ENCODE measurements around the gene NPAS2.

NPAS2 gene

DNA sequence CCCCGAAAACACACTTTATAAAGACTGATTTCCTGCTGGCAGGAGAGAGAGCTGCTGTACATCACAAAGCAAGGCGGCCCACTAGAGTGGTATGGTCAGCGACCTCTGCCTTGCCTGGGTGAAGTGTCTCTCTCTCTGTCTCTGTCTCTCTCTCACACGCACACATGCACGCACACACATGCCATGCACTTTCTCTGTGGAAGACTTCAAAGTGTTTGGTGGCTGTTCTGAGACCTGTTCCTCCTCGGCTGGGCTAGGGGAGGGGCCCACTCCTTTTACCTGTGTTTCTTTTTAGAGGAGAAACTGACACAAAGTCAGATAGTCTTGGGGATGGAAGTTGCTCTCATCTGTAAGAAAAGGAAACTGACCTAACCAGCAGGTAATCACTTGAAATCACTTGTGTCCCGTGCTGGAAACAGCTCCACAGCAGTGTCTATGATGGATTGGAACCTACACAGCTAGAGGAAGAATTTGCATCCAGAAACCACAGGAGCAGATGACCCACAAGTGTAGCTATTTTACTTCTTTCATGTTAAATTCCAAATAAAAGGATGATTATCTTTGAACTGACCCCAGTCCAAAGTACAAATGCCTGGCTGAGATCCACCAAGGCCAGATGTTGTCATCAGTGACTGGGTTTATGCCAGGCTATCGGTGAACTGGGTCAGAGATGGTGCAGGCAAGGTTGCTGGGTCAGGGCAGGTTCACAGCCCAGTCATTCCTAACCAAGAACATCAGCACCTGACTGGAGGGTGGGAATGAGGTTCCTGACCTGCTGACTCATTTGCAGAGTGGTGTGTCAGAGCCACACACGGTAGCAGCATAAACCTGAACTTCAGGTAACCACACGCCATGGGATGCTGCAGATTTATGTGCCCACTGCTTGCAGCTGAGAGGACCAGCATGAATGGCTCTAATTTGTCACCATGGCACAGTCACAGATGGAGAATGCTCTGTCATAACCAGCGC is 63.0 kb downstream of the NPAS2 start:
- DNase-seq (ENCODE audit: low read depth) = no peak
- TF ChIP-seq, protein P1, sequence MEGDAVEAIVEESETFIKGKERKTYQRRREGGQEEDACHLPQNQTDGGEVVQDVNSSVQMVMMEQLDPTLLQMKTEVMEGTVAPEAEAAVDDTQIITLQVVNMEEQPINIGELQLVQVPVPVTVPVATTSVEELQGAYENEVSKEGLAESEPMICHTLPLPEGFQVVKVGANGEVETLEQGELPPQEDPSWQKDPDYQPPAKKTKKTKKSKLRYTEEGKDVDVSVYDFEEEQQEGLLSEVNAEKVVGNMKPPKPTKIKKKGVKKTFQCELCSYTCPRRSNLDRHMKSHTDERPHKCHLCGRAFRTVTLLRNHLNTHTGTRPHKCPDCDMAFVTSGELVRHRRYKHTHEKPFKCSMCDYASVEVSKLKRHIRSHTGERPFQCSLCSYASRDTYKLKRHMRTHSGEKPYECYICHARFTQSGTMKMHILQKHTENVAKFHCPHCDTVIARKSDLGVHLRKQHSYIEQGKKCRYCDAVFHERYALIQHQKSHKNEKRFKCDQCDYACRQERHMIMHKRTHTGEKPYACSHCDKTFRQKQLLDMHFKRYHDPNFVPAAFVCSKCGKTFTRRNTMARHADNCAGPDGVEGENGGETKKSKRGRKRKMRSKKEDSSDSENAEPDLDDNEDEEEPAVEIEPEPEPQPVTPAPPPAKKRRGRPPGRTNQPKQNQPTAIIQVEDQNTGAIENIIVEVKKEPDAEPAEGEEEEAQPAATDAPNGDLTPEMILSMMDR (IDR thresholded peaks at IDR 0.05; ENCODE audit: control insufficient read depth, insufficient read depth, low read depth, low read length, missing control alignments) = no peak
- no peak overlapping the region for H3K4me3 ChIP-seq (ENCODE audit: control insufficient read depth, low read depth, low read length)

DNA sequence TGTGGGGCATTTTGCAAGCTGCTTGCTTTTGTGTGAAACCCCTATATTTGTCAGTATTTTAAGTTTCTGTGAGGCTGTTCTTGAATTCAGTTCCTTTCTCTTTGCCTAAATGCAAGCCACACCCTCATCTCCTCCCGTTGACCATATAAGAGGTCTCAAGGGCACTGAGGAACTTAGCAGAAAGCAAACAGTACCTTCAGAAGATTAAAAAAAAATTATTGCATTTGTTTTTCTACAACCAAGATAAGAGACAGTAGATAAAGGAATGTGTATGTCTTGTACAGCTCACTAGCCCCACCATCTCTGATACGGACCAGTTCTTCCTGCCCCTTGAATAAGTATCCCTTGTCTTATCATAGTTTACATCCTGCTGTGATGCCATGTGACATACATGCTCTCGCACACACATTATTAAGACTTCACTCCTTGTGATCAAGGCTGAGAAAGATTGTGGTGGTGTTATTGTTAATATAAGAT is 64.2 kb downstream of the NPAS2 start:
- no peak overlapping the region for H3K4me3 ChIP-seq (ENCODE audit: control insufficient read depth, low read depth, low read length)
- no peak for DNase-seq (ENCODE audit: low read depth)
- TF ChIP-seq, protein P1 (IDR thresholded peaks at IDR 0.05; ENCODE audit: control insufficient read depth, insufficient read depth, low read depth, low read length, missing control alignments) = no peak

DNA sequence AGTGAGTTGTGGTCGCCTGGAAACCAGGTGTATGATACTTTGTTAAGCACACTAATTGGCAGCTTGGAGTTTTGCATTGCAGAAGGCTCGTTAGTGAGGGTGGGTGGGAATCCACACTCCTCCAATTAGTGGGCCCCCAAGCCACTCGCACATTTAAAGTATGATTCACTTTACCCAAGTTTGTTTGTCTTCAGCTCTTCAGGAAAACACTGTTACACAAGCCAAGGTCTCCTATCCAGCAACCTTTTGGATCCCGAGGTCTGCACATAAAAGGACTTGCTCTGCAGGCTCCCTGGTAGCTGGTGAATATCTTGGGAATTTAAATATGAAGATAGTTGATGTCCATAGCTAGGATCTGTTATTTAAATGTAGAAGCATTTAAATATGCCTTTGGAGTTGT is 66.1 kb downstream of the NPAS2 start:
- TF ChIP-seq, protein P1 (IDR thresholded peaks at IDR 0.05; ENCODE audit: control insufficient read depth, insufficient read depth, low read depth, low read length, missing control alignments) = no peak
- no peak for DNase-seq (ENCODE audit: low read depth)
- H3K4me3 ChIP-seq (ENCODE audit: control insufficient read depth, low read depth, low read length) = no peak overlapping the region

DNA sequence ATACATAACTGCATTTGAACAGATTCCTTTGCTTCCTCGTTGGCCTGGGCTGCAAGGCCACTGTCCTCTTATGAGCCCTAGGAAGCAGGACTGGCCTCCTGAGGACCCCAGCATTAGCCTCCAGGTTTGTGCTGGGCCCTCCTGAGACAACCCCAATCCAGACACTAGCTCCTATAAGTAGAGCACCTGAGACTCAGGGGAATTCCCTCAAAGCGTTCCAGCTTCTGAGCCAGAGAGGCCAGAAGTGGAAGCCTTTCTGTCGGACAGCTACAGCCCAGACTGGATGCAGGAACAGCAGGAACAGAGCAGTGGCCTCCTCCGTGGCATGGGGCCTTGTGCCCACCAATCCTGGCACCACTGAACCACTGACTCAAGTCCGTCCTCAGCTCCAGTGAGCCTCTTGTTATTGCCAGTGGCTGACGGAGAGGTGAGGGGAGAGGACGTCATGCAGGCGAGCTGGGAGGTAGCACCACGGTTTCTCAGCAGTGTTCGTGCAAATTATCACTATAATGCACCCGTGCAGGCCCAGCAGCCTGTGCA is 67.2 kb downstream of the NPAS2 start:
- TF ChIP-seq, protein P1 (IDR thresholded peaks at IDR 0.05; ENCODE audit: control insufficient read depth, insufficient read depth, low read depth, low read length, missing control alignments) = no peak
- no peak for DNase-seq (ENCODE audit: low read depth)
- no peak overlapping the region for H3K4me3 ChIP-seq (ENCODE audit: control insufficient read depth, low read depth, low read length)

DNA sequence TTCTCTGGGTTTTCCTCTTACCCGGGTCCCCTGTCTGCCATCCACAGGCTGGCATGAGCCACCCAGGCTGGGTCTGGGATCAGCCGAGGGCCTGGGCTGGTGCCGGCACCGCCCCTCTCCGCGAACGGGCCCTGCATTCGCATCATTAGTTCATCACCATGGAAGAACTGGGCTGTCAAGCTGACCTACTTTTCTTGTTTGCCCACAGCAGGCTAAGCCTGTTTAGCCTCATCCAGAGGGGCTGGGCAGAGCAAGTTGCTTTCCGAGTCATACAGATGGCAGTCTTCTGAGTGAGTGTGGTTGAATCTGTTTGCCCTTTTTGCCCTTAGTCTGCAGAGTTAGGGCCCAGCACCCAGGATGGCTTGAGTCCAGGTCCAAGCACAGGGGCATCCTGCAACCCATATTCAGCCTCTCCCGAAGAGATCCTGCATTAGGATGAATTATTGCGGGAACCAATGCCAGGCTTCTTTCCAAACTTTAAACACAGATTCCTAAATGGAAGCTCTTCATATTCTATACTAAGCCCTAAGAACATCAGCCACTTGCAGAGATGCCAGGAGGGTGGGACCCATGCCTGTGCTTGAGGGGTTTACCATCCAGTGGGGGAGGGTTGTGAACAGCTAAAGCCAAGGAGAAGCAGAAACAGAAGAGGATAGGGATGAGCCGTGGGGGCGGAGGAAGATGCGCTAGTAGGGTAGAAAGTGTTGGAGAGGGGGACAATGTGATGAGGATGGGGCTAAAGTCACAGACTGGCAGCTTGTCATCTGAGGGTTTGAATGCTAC is 68.0 kb downstream of the NPAS2 start:
- TF ChIP-seq, protein P1 (IDR thresholded peaks at IDR 0.05; ENCODE audit: control insufficient read depth, insufficient read depth, low read depth, low read length, missing control alignments) = no peak
- no peak for DNase-seq (ENCODE audit: low read depth)
- H3K4me3 ChIP-seq (ENCODE audit: control insufficient read depth, low read depth, low read length) = no peak overlapping the region

DNA sequence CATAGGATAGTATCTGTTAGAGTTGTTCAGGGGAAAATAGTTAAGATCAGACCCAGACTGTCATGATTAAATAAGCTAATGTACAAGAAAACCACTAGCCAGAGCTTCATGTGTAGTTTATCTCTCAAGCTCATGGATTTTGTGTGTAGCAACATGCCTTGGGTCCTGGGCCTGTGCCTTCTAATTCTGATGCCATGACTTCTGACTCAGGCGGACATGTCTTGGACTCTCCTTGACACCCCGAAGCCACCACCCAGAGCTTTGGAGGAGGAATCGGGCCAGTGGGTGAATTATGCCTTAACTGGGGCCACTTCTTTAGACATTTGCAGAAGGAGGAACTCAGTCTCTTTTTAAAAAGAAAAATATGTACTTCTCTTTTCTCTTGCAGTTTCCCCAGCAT is 68.7 kb downstream of the NPAS2 start:
- no peak for DNase-seq (ENCODE audit: low read depth)
- TF ChIP-seq, protein P1 (IDR thresholded peaks at IDR 0.05; ENCODE audit: control insufficient read depth, insufficient read depth, low read depth, low read length, missing control alignments) = no peak

More for the DNA sequence above, 68.7 kb downstream of the NPAS2 start:
- H3K4me3 ChIP-seq (ENCODE audit: control insufficient read depth, low read depth, low read length) = no peak overlapping the region

Data from AG09309 (cell line).